SK-N-SH (cell line): ENCODE data around the gene OGFR. TPM values are rescaled to one million over a fixed set of nuclear protein-coding genes. Genes with fewer than 3 reads are reported as not detected.

Experiments
- CTCF ChIA-PET: fragments of 300-600, 350-600 bp; formaldehyde crosslinking; extraction: SDS; loops from one replicate; lab custom pipeline; 2021; lab: Yijun Ruan, JAX
- POLR2A ChIA-PET: fragments of 350-600 bp; sonication (Branson Sonifier 250); formaldehyde crosslinking; extraction: SDS; loops from one replicate; lab custom pipeline; 2020; ENCODE audit warnings: antibody characterized with exemption, inconsistent platforms; lab: Yijun Ruan, JAX
- DNase-seq: peaks from one replicate; pipeline ENCODE4 v3.0.0; 2012
- H2AFZ ChIP-seq: fragments of 200-600 bp; sonication (generic); 2 replicates; pipeline ENCODE4 v1.8.1; 2016; ENCODE audit warnings: antibody characterized with exemption, mild to moderate bottlenecking, low read depth
- H3F3A ChIP-seq: fragments of 200-600 bp; sonication (generic); replicated peaks from 2 replicates; pipeline ENCODE3; 2016; ENCODE audit warnings: antibody characterized with exemption, mild to moderate bottlenecking; ENCODE audit not compliant: insufficient read depth
- H3K27ac ChIP-seq, 2 experiments: fragments of 200-500 bp in 1 of 2; fragments of 200-600 bp in 1 of 2; sonication (Bioruptor generic) in 1 of 2; sonication (generic), shearing (Covaris generic) in 1 of 2; 2 replicates each; pipeline versions ENCODE4 v1.5.1 to v1.6.1; 2014 to 2016; ENCODE audit warnings: low read depth in 2 of 2, inconsistent platforms in 1 of 2, low read length in 1 of 2, mild to moderate bottlenecking in 1 of 2, mixed read lengths in 1 of 2
- H3K27me3 ChIP-seq: fragments of 200-600 bp; sonication (generic), shearing (Covaris generic); 2 replicates; pipeline ENCODE4 v1.6.1; 2016; ENCODE audit warnings: mixed run types; ENCODE audit not compliant: insufficient read depth
- H3K36me3 ChIP-seq, 2 experiments: fragments of 200-500 bp in 1 of 2; fragments of 200-600 bp in 1 of 2; sonication (Bioruptor generic) in 1 of 2; sonication (generic) in 1 of 2; replicated peaks in 1 of 2; 2 replicates each; pipeline versions ENCODE3 to v1.5.1; 2014 to 2016; ENCODE audit warnings: low read length in 1 of 2, mild to moderate bottlenecking in 1 of 2; ENCODE audit not compliant: insufficient read depth in 2 of 2, control insufficient read depth in 1 of 2
- H3K4me1 ChIP-seq, 2 experiments: fragments of 200-500 bp in 1 of 2; fragments of 200-600 bp in 1 of 2; sonication (Bioruptor generic) in 1 of 2; sonication (generic), shearing (Covaris generic) in 1 of 2; 2 replicates each; pipeline versions ENCODE4 v1.5.1 to v1.6.1; 2014 to 2016; ENCODE audit warnings: low read depth in 1 of 2, low read length in 1 of 2, mixed run types in 1 of 2; ENCODE audit not compliant: insufficient read depth in 2 of 2, control insufficient read depth in 1 of 2
- H3K4me2 ChIP-seq: fragments of 200-600 bp; sonication (generic), shearing (Covaris generic); 2 replicates; pipeline ENCODE4 v1.6.1; 2017; ENCODE audit warnings: mixed run types
- H3K4me3 ChIP-seq, 2 experiments: fragments of 200-500 bp in 1 of 2; fragments of 200-600 bp in 1 of 2; sonication (Bioruptor generic) in 1 of 2; sonication (generic), shearing (Covaris generic) in 1 of 2; 2 replicates each; pipeline versions ENCODE4 v1.5.1 to v1.8.1; 2014 to 2016; ENCODE audit warnings: low read depth in 2 of 2, inconsistent platforms in 1 of 2, low read length in 1 of 2, mild to moderate bottlenecking in 1 of 2, mixed read lengths in 1 of 2, moderate library complexity in 1 of 2
- H3K79me2 ChIP-seq: fragments of 200-600 bp; sonication (generic); 2 replicates; pipeline ENCODE4 v1.8.1; 2017; ENCODE audit warnings: mild to moderate bottlenecking; ENCODE audit not compliant: insufficient read depth
- H3K9ac ChIP-seq: fragments of 200-600 bp; sonication (generic); 2 replicates; pipeline ENCODE4 v1.6.1; 2017; ENCODE audit warnings: mixed run types
- H3K9me2 ChIP-seq: fragments of 200-600 bp; sonication (generic); 2 replicates; pipeline ENCODE4 v1.6.1; 2017; ENCODE audit warnings: mixed run types
- H3K9me3 ChIP-seq: fragments of 200-600 bp; sonication (generic); 2 replicates; pipeline ENCODE4 v1.6.1; 2017; ENCODE audit warnings: mixed run types, mild to moderate bottlenecking, moderate library complexity
- H4K20me1 ChIP-seq: fragments of 200-600 bp; sonication (generic); 2 replicates; pipeline ENCODE4 v1.6.1; 2017; ENCODE audit warnings: mild to moderate bottlenecking, mixed run types; ENCODE audit not compliant: insufficient read depth
- CHD2 ChIP-seq: fragments of 150-350 bp; IDR thresholded peaks from 2 replicates; pipeline ENCODE4 v1.6.1; 2018; ENCODE audit warnings: low read length; ENCODE audit not compliant: partially characterized antibody
- CTCF ChIP-seq: fragments of 200-600 bp; sonication (generic); IDR thresholded peaks from 2 replicates; pipeline ENCODE4 v1.6.1; 2017; ENCODE audit warnings: antibody characterized with exemption, mild to moderate bottlenecking, moderate library complexity
- ELF1 ChIP-seq: IDR thresholded peaks from 2 replicates; pipeline ENCODE4 v1.4.0; 2012
- EP300 ChIP-seq, 2 experiments: IDR thresholded peaks; 2 replicates each; pipeline versions ENCODE4 v1.4.0 to v1.6.1; 2012; ENCODE audit warnings: borderline replicate concordance in 1 of 2, low read depth in 1 of 2, low read length in 1 of 2
- EZH2phosphoT487 ChIP-seq: fragments of 200-600 bp; sonication (generic); IDR thresholded peaks from 2 replicates; pipeline ENCODE4 v1.6.1; 2017; ENCODE audit warnings: low read depth, mixed run types, mild to moderate bottlenecking, antibody characterized with exemption, moderate library complexity, borderline replicate concordance
- FOSL2 ChIP-seq: IDR thresholded peaks from 2 replicates; pipeline ENCODE4 v1.4.0; 2012; ENCODE audit warnings: low read depth, mild to moderate bottlenecking, moderate library complexity, borderline replicate concordance
- FOXJ3 ChIP-seq: sonication (generic); formaldehyde crosslinking; IDR thresholded peaks from 2 replicates; pipeline ENCODE4 v1.5.1; 2020; ENCODE audit warnings: mild to moderate bottlenecking, missing genetic modification reagents
- GABPA ChIP-seq: IDR thresholded peaks from 2 replicates; pipeline ENCODE4 v1.4.0; 2012; ENCODE audit warnings: low read depth, mild to moderate bottlenecking
- JUND ChIP-seq: IDR thresholded peaks from 2 replicates; pipeline ENCODE4 v1.4.0; 2012
- MEF2A ChIP-seq: IDR thresholded peaks from 2 replicates; pipeline ENCODE4 v1.4.0; 2012; ENCODE audit warnings: low read depth, borderline replicate concordance
- NFIC ChIP-seq: IDR thresholded peaks from 2 replicates; pipeline ENCODE4 v1.4.0; 2012; ENCODE audit warnings: borderline replicate concordance
- NRF1 ChIP-seq: IDR thresholded peaks from 2 replicates; pipeline ENCODE4 v1.6.1; 2012; ENCODE audit warnings: low read depth, mild to moderate bottlenecking, low read length
- TAF1 ChIP-seq: IDR thresholded peaks from 2 replicates; pipeline ENCODE4 v1.6.1; 2012; ENCODE audit warnings: low read depth, mild to moderate bottlenecking, low read length, moderate library complexity, borderline replicate concordance
- YY1 ChIP-seq: IDR thresholded peaks from 2 replicates; pipeline ENCODE4 v1.4.0; 2012; ENCODE audit warnings: low read depth, mild to moderate bottlenecking
- ZBTB33 ChIP-seq: IDR thresholded peaks from 2 replicates; pipeline ENCODE4 v1.4.0; 2012; ENCODE audit warnings: low read depth, borderline replicate concordance
- WGBS: methylation state at CpG from one replicate; pipeline ENCODE4 v1.1.6; 2017; ENCODE audit warnings: low lambda C conversion rate; 5-methylcytosine and 5-hydroxymethylcytosine counted together
- polyA plus RNA-seq, 3 experiments: library from polyadenylated mRNA; depleted of rRNA; stranded (reverse); fragments of >200 nt; gene quantifications; 2 replicates each; pipeline ENCODE4 v1.2.3, GENCODE V29; 2012
- TF ChIP-seq, protein P1 (sequence below): IDR thresholded peaks from 2 replicates; pipeline ENCODE4; 2012
- TF ChIP-seq, protein P2 (sequence below): IDR thresholded peaks from 2 replicates; pipeline ENCODE4 v1.4.0; 2012; ENCODE audit warnings: low read depth, borderline replicate concordance

OGFR gene
- polyA plus RNA-seq, 1 of the 3 experiments (the other 2 are of a cell fraction), result 60.8 TPM

DNA sequence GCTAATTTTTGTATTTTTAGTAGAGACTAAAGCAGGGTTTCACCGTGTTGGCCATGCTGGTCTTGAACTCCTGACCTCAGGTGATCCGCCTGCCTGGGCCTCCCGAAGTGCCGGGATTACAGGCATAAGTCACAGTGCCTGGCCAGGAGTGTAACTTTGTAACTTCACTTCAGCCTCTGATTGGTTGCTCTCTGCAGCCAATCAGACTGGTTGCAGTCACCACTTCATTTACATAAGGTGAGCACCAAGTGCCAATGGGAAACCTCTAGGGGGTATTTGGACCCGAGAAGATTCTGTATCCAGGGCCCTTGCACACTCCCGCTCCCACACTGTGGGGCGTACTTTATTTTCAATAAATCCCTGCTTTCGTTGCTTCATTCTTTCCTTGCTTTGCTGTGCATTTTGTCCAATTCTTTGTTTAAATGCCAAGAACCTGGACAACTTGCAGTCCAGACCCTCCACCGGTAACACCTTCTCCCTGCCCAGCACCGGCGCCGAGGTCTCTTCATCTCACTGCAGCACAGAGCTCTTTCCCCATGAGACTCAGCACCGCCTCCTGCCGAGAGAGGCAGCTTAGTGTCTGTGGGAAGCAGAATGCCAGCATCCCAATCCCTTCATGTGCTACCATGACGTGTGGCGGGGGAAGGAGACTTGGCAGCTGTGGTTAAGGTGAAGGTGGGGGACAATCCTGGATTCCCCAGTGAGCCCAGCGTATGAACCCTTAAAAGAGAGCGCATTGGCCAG is 22.3 kb upstream of the OGFR start:
- WGBS, result 90% methylated on average over 18 of the region's 18 CpGs
- CTCF ChIA-PET, result interaction anchor here (1.1 to 3.8 kb wide), 7 partner anchors 9 to 283 kb away, joined by 3 to 31 read pairs (median 5); no protein-coding TSS in a partner anchor

GRCh38 chr20:62782893-62783278 is 21.7 kb upstream of the OGFR start:
- no peak for DNase-seq
- ChIA-PET CTCF (interaction anchor here (0.9 to 2.0 kb wide), 7 partner anchors 9 to 283 kb away, joined by 3 to 17 read pairs (median 3); no protein-coding TSS in a partner anchor), POLR2A (interaction anchor here (0.5 kb wide), 1 partner anchor 94 kb away, joined by 6 read pairs; no protein-coding TSS in a partner anchor)
- no peaks in the 10 kb centered on the region for H3K27me3 ChIP-seq
- H3K9ac ChIP-seq, result no peak overlapping the region
- peaks cover 0 to 26% of the 10 kb centered on the region in 2 experiments; a peak in 1 of 4 replicates for H3K4me1 ChIP-seq
- 86% methylated on average over 9 of the region's 9 CpGs for WGBS
- H3K27ac ChIP-seq, result no peak overlapping the region; a peak in 1 of 4 replicates
- no peaks in the 10 kb centered on the region for H3K9me2 ChIP-seq
- H3F3A ChIP-seq, result no peaks in the 10 kb centered on the region
- H2AFZ ChIP-seq, result no peak overlapping the region
- H3K4me3 ChIP-seq, result no peak overlapping the region
- no peaks in the 10 kb centered on the region for H3K36me3 ChIP-seq
- no peaks in the 10 kb centered on the region for H3K9me3 ChIP-seq
- H3K79me2 ChIP-seq, result no peaks in the 10 kb centered on the region
- H3K4me2 ChIP-seq, result no peak overlapping the region
- no peaks in the 10 kb centered on the region for H4K20me1 ChIP-seq
- TF ChIP-seq JUND, result no peak
- TF ChIP-seq ZBTB33, result no peak
- TF ChIP-seq NRF1, result no peak
- no peak for TF ChIP-seq GABPA
- no peak for TF ChIP-seq MEF2A
- TF ChIP-seq, protein P1, sequence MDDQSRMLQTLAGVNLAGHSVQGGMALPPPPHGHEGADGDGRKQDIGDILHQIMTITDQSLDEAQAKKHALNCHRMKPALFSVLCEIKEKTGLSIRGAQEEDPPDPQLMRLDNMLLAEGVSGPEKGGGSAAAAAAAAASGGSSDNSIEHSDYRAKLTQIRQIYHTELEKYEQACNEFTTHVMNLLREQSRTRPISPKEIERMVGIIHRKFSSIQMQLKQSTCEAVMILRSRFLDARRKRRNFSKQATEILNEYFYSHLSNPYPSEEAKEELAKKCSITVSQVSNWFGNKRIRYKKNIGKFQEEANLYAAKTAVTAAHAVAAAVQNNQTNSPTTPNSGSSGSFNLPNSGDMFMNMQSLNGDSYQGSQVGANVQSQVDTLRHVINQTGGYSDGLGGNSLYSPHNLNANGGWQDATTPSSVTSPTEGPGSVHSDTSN, result no peak
- no peak for TF ChIP-seq CTCF
- no peak for TF ChIP-seq YY1
- TF ChIP-seq, protein P2, sequence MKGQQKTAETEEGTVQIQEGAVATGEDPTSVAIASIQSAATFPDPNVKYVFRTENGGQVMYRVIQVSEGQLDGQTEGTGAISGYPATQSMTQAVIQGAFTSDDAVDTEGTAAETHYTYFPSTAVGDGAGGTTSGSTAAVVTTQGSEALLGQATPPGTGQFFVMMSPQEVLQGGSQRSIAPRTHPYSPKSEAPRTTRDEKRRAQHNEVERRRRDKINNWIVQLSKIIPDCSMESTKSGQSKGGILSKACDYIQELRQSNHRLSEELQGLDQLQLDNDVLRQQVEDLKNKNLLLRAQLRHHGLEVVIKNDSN, result no peak
- TF ChIP-seq CHD2, result no peak
- TF ChIP-seq EZH2phosphoT487, result no peak

More for the DNA sequence above, 22.3 kb upstream of the OGFR start:
- Histone ChIP-seq H3K9me3 (no peaks in the 10 kb centered on the region), H3K9me2 (no peaks in the 10 kb centered on the region), H4K20me1 (no peaks in the 10 kb centered on the region), H3K36me3 (no peaks in the 10 kb centered on the region), H3K4me1 (peaks cover 0 to 26% of the 10 kb centered on the region in 2 experiments; a peak in 1 of 4 replicates), H3K27me3 (no peaks in the 10 kb centered on the region), H3K79me2 (no peaks in the 10 kb centered on the region), H2AFZ (no peak overlapping the region), H3K4me3 (no peak overlapping the region), H3K9ac (no peak overlapping the region), H3K27ac (no peak overlapping the region), H3K4me2 (no peak overlapping the region), H3F3A (no peaks in the 10 kb centered on the region)
- no peak for DNase-seq
- TF ChIP-seq FOSL2, result no peak
- no peak for TF ChIP-seq ELF1
- TF ChIP-seq NFIC, result no peak
- no peak for TF ChIP-seq ZBTB33
- TF ChIP-seq FOXJ3 (CRISPR knock-in tag), result no peak
- no peak for TF ChIP-seq EZH2phosphoT487
- no peak for TF ChIP-seq TAF1
- no peak for TF ChIP-seq EP300 (IDR thresholded peaks at IDR 0.05; ENCODE audit: borderline replicate concordance in 1 of 2, low read depth in 1 of 2, low read length in 1 of 2)
- TF ChIP-seq YY1, result no peak
- POLR2A ChIA-PET, result interaction anchor here (0.5 kb wide), 1 partner anchor 94 kb away, joined by 6 read pairs; no protein-coding TSS in a partner anchor
